ENCODE results near the gene ABCC8.

ABCC8 gene

DNA sequence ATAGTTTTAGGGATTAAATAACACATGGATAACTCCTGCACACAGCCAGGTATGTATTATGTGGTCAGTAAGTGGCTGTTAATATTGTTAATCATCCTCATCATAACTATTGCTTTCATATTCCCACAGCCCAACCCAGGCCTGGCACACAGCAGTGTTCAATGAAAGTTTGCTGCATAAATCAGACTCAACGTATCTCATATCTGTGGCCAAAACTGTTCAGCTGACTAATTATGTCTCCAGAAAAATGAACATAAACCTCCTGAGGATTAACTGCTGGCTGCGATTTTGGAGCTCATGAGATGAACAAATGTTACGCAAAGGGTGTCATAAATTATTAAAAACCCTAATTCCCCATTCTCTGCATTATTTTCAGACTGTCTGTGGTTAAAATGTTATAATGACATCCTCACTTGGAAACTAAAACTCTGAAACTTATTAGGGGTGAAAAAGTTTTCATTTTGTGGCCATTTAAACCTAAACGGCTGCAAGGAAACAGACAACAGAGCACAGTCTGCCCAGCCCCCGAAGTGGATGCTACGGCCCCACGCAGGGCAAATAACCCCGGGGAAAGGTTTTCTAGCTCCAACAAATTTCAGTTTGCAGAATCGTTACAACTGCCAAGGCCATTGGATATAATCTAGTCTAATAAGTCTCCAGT lies 17.3 kb downstream of the ABCC8 start (continued):
- TF ChIP-seq, protein P1, sequence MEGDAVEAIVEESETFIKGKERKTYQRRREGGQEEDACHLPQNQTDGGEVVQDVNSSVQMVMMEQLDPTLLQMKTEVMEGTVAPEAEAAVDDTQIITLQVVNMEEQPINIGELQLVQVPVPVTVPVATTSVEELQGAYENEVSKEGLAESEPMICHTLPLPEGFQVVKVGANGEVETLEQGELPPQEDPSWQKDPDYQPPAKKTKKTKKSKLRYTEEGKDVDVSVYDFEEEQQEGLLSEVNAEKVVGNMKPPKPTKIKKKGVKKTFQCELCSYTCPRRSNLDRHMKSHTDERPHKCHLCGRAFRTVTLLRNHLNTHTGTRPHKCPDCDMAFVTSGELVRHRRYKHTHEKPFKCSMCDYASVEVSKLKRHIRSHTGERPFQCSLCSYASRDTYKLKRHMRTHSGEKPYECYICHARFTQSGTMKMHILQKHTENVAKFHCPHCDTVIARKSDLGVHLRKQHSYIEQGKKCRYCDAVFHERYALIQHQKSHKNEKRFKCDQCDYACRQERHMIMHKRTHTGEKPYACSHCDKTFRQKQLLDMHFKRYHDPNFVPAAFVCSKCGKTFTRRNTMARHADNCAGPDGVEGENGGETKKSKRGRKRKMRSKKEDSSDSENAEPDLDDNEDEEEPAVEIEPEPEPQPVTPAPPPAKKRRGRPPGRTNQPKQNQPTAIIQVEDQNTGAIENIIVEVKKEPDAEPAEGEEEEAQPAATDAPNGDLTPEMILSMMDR (tag by site-specific recombination; IDR thresholded peaks at IDR 0.05): no peak
- TF ChIP-seq ZNF677 (tag by site-specific recombination; IDR thresholded peaks at IDR 0.05) (no peak), ZNF112 (tag by site-specific recombination; IDR thresholded peaks at IDR 0.05) (no peak), FEZF1 (tag by site-specific recombination; IDR thresholded peaks at IDR 0.05) (no peak), KLF10 (tag by site-specific recombination; IDR thresholded peaks at IDR 0.05) (no peak), ZNF76 (tag by site-specific recombination; IDR thresholded peaks at IDR 0.05; ENCODE audit: borderline replicate concordance, low read depth) (no peak)

DNA sequence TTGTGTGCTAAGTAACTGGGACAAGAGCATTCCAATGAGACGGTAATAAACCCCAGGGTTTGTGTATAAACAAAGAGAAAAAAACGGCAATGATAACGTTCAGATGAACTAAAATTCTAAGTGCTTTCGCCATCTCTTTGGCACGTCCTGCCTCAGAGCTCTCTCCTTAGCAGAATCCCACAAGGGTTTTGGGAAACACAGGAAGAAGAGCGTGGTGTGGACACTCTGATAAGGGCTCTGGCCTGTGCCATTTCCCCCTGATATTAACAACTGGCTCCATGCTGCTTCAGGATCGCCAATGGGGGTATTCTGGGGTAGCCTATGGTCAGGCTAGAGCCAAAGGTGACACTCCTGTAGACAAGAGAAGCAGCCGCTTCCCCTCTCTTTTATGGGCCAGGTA lies 18.4 kb downstream of the ABCC8 start:
- no peak overlapping the region for H3K4me3 ChIP-seq (ENCODE audit: low read depth, low read length)
- H3K27ac ChIP-seq (ENCODE audit: extremely low read depth, low read depth, low read length): no peak overlapping the region
- ChIA-PET POLR2A (no interaction called here), CTCF (no interaction called here)
- peaks cover 0 to 5% of the 10 kb centered on the region in 2 experiments; a peak in 1 of 3 replicates for H3K36me3 ChIP-seq (ENCODE audit: control insufficient read depth in 2 of 2, insufficient read depth in 1 of 2, low read length in 2 of 2)
- no peaks in the 10 kb centered on the region for H3K9me3 ChIP-seq (ENCODE audit: control insufficient read depth, insufficient read depth, low read depth, low read length)
- peaks cover 2% of the 10 kb centered on the region for H3K4me1 ChIP-seq (ENCODE audit: control insufficient read depth, insufficient read depth, low read length)
- TF ChIP-seq ZNF548 (tag by site-specific recombination; IDR thresholded peaks at IDR 0.05) (no peak), ZNF776 (tag by site-specific recombination; IDR thresholded peaks at IDR 0.05; ENCODE audit: borderline replicate concordance) (no peak), ZFP3 (tag by site-specific recombination; IDR thresholded peaks at IDR 0.05; ENCODE audit: low read depth) (no peak), ZNF558 (tag by site-specific recombination; IDR thresholded peaks at IDR 0.05) (no peak), EGR2 (tag by site-specific recombination; IDR thresholded peaks at IDR 0.05; ENCODE audit: low read depth) (no peak), GLIS2 (tag by site-specific recombination; IDR thresholded peaks at IDR 0.05) (no peak)
- TF ChIP-seq, protein P2, sequence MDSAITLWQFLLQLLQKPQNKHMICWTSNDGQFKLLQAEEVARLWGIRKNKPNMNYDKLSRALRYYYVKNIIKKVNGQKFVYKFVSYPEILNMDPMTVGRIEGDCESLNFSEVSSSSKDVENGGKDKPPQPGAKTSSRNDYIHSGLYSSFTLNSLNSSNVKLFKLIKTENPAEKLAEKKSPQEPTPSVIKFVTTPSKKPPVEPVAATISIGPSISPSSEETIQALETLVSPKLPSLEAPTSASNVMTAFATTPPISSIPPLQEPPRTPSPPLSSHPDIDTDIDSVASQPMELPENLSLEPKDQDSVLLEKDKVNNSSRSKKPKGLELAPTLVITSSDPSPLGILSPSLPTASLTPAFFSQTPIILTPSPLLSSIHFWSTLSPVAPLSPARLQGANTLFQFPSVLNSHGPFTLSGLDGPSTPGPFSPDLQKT (IDR thresholded peaks at IDR 0.05; ENCODE audit: borderline replicate concordance, low read depth, low read length): no peak

DNA sequence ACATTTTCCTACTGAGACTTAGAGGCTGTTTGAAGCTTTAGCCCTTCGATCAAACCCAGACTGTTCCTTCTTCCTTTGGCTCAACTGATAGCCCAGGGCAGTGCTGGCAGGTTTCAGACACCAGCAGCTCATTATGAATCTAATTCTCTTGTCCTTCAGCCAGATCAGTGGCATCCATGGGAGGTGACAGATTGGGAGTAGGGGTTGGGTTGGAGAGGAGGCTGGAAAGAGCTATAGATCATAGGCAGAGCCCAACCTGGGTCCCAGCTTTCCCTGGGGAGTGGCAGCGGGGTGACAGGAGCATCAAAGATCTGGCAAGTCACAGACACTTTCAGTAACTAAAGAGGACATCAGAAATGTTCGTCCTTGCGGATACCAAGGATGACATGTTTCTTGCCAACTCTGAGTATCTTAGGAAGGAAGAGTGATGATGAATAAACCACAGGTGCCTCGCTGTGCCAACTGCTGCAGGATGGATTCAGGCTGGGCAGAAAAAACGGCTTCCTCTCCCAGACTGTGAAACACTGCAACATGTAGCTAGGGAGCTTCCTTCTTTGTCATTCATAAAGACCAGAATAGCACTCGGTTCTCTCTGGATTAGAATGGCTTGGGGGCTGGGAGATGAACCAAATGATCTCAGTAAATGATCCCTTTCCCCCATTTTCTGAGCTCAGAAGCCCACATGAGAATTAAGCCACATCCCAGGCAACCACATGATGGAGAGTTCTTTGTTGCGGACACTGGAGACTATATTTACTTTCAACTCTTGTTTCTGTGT lies 19.1 kb downstream of the ABCC8 start:
- ChIA-PET POLR2A (no interaction called here), CTCF (interaction anchor here (1.1 to 1.5 kb wide), 2 partner anchors 16 to 74 kb away, joined by 5 to 9 read pairs; no protein-coding TSS in a partner anchor)
- H3K4me1 ChIP-seq (ENCODE audit: control insufficient read depth, insufficient read depth, low read length): no peaks in the 10 kb centered on the region
- H3K27ac ChIP-seq (ENCODE audit: extremely low read depth, low read depth, low read length): no peak overlapping the region
- no peaks in the 10 kb centered on the region for H3K9me3 ChIP-seq (ENCODE audit: control insufficient read depth, insufficient read depth, low read depth, low read length)
- TF ChIP-seq, protein P3, sequence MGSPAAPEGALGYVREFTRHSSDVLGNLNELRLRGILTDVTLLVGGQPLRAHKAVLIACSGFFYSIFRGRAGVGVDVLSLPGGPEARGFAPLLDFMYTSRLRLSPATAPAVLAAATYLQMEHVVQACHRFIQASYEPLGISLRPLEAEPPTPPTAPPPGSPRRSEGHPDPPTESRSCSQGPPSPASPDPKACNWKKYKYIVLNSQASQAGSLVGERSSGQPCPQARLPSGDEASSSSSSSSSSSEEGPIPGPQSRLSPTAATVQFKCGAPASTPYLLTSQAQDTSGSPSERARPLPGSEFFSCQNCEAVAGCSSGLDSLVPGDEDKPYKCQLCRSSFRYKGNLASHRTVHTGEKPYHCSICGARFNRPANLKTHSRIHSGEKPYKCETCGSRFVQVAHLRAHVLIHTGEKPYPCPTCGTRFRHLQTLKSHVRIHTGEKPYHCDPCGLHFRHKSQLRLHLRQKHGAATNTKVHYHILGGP (tag by site-specific recombination; IDR thresholded peaks at IDR 0.05): no peak
- no peak for TF ChIP-seq ZNF549 (tag by site-specific recombination; IDR thresholded peaks at IDR 0.05)
- no peak for TF ChIP-seq ZNF335 (tag by site-specific recombination; conservative IDR thresholded peaks at IDR 0.05)
- TF ChIP-seq ZNF341 (tag by site-specific recombination; IDR thresholded peaks at IDR 0.05; ENCODE audit: low read depth): no peak
- no peak for TF ChIP-seq ZNF184 (tag by site-specific recombination; IDR thresholded peaks at IDR 0.05)
- no peak for TF ChIP-seq OSR2 (tag by site-specific recombination; IDR thresholded peaks at IDR 0.05)
- TF ChIP-seq GLIS2 (tag by site-specific recombination; IDR thresholded peaks at IDR 0.05): no peak
- TF ChIP-seq, protein P4, sequence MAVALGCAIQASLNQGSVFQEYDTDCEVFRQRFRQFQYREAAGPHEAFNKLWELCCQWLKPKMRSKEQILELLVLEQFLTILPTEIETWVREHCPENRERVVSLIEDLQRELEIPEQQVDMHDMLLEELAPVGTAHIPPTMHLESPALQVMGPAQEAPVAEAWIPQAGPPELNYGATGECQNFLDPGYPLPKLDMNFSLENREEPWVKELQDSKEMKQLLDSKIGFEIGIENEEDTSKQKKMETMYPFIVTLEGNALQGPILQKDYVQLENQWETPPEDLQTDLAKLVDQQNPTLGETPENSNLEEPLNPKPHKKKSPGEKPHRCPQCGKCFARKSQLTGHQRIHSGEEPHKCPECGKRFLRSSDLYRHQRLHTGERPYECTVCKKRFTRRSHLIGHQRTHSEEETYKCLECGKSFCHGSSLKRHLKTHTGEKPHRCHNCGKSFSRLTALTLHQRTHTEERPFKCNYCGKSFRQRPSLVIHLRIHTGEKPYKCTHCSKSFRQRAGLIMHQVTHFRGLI (tag by site-specific recombination; IDR thresholded peaks at IDR 0.05): no peak
- TF ChIP-seq KLF8 (tag by site-specific recombination; IDR thresholded peaks at IDR 0.05): no peak
- H3K36me3 ChIP-seq (ENCODE audit: control insufficient read depth in 2 of 2, insufficient read depth in 1 of 2, low read length in 2 of 2): peaks cover 0 to 8% of the 10 kb centered on the region in 2 experiments; a peak in 1 of 3 replicates
- H3K4me3 ChIP-seq (ENCODE audit: low read depth, low read length): no peak overlapping the region
